TTC549 (cell line): Measurements from ENCODE around the gene TSEN2.
"Not testable (repeated sequence)": the region's sequence is repeated elsewhere in the genome, so short reads cannot be mapped to it uniquely, and the experiment has no call there.

Experiments
- FAIRE-seq: peaks from 2 replicates; lab custom pipeline; 2012; peaks lifted over from hg19 to GRCh38; lab: Jason Lieb, UNC

The TSEN2 gene

GRCh38 chr3:12484198-12484982 is at the start of gene TSEN2:
Gene TSEN2, plus strand, starts transcription at chr3:12484480. Its CDS starts 5,321 bp downstream, at chr3:12489801.
- FAIRE-seq = no peak

GRCh38 chr3:12436514-12437220 is 47.6 kb upstream of the TSEN2 start:
- FAIRE-seq = no peak

- no peak for FAIRE-seq
These were observed 47.1 kb upstream of the TSEN2 start for GRCh38 chr3:12437221-12437605.

GRCh38 chr3:12437861-12438260 is 46.4 kb upstream of the TSEN2 start:
- no peak for FAIRE-seq

- no peak for FAIRE-seq
These were observed 46.0 kb upstream of the TSEN2 start for GRCh38 chr3:12438318-12438717.

- no peak for FAIRE-seq
These were observed 44.9 kb upstream of the TSEN2 start for GRCh38 chr3:12439161-12439940.

GRCh38 chr3:12440927-12441714 is 43.2 kb upstream of the TSEN2 start:
- no peak for FAIRE-seq

GRCh38 chr3:12442654-12443501 is 41.4 kb upstream of the TSEN2 start:
- no peak for FAIRE-seq

GRCh38 chr3:12443781-12444522 is 40.3 kb upstream of the TSEN2 start:
- no peak for FAIRE-seq

- no peak for FAIRE-seq
These were observed 39.5 kb upstream of the TSEN2 start for GRCh38 chr3:12444582-12445471.

- no peak for FAIRE-seq
These were observed 38.6 kb upstream of the TSEN2 start for GRCh38 chr3:12445523-12446240.

GRCh38 chr3:12446298-12446697 is 38.0 kb upstream of the TSEN2 start:
- no peak for FAIRE-seq

GRCh38 chr3:12447075-12447474 is 37.2 kb upstream of the TSEN2 start:
- no peak for FAIRE-seq

GRCh38 chr3:12448404-12449202 is 35.7 kb upstream of the TSEN2 start:
- not testable (repeated sequence) for FAIRE-seq

- no peak for FAIRE-seq
These were observed 34.2 kb upstream of the TSEN2 start for GRCh38 chr3:12449889-12450682.

- FAIRE-seq = no peak
These were observed 32.8 kb upstream of the TSEN2 start for GRCh38 chr3:12451481-12451880.

GRCh38 chr3:12451960-12452359 is 32.3 kb upstream of the TSEN2 start:
- FAIRE-seq = no peak
